GM13977 (cell line): Measurements from ENCODE around the gene TRIM42.

Experiments used
- DNase-seq: peaks from one replicate; pipeline ENCODE4 v3.0.0; 2012; ENCODE audit warnings: low spot score
- CTCF ChIP-seq: IDR thresholded peaks from 2 replicates; pipeline ENCODE4 v1.5.1; 2012; ENCODE audit warnings: mild to moderate bottlenecking, control low read depth; ENCODE audit not compliant: insufficient read depth; ENCODE audit errors: extremely low read depth, missing control alignments
- in situ Hi-C: fragments of 300-500 bp; cut with MboI; formaldehyde crosslinking; loops from one replicate; pipeline ENCODE4 v1.12.0; 2022; ENCODE audit warnings: low sequenced_read_pairs, low pct_unique_long_range_greater_than_20kb, mixed read lengths, inconsistent platforms; ENCODE audit not compliant: unreplicated experiment

The TRIM42 gene

DNA sequence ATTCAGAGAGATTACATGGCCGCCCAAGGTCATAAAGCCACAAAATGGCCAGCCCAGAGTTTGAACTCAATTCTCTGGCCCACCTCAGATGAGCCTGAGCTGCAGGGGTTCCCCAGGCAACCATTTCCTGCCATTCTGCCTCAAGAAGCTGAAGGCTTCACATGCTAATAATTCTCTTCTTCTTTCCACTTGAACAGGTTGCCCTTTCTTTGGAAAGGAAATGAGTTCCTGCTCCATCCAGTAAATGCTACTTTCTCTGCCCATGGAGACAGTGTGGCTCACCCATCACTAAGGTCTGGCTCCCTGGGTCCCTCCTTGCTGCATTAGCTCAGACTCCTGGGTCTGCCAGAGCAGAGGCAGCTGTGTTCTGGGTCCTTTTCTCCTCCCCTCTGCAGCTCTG lies 48.2 kb downstream of the TRIM42 start:
- in situ Hi-C loops: no loop called here
- no peak for TF ChIP-seq CTCF
- no peak for DNase-seq

DNA sequence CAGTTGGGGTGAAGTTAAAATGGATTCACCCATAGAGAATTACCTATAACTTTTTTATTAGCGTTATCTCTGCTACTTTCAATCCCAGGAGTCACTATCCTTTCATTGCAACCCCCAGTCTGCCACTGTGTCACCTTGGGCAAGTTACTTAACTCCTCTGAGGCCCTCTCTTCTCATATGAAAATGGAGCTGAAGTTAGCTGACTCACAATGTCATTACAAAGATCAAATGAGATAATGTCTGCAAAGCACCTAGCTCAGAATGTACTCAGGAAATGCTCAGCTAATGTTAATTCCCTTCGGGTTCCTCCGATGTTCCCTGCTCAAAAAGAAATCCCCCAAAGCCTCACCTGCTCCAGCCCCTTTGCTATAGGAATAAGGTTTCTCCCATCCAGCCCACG lies 50.0 kb downstream of the TRIM42 start:
- DNase-seq: no peak
- in situ Hi-C loops: no loop called here
- TF ChIP-seq CTCF: no peak

DNA sequence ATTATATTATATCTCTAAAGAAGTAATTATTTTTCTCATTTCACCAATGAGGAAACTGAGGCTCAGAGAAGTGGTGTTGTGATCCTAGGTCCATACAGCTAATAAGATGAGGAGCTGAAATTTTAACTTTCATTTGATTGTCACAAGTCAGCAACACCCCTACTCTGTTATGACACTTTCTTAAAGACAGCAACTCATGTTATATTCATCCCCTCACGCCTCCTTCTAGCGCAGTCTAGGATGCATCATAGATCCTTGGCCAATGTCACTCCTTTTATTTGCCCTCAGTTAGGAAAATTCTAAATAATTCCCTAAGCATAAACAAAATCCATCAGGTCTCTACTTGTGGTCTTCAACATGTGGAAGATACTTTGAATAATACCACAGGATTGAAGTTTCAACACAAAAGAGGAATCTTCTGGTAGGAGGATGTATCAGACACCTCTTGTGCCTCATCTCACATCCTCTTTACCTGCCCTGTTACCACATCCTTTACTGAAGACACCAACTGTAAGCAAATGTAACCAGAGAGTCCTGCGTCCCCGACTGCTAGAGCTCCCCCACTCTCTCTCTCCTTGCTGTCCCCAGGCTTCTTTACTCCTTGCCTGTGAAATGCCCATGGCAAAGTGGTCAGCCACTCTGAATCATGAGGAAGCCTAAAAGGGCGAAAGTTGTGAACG lies 53.7 kb downstream of the TRIM42 start:
- in situ Hi-C loops: no loop called here
- TF ChIP-seq CTCF: no peak
- no peak for DNase-seq

DNA sequence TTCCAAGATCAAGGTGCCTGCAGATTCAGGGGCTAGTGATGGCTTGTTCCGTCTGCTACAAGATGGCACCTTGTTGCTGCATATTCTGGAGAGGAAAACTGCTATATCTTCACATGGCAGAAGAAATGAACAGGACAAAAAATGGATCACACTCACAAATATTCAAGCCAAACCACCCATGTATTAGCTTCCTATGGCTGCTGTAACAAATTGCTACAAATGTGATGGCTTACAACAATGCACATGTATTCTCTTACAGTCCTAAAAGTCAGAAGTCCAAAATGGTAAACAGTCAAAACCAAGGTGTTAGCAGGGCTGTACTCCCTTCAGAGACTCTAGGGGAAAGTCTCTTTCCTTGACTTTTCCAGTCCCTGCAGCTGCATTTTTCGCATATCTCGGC lies 55.8 kb downstream of the TRIM42 start:
- in situ Hi-C loops: no loop called here
- no peak for DNase-seq
- TF ChIP-seq CTCF: no peak

DNA sequence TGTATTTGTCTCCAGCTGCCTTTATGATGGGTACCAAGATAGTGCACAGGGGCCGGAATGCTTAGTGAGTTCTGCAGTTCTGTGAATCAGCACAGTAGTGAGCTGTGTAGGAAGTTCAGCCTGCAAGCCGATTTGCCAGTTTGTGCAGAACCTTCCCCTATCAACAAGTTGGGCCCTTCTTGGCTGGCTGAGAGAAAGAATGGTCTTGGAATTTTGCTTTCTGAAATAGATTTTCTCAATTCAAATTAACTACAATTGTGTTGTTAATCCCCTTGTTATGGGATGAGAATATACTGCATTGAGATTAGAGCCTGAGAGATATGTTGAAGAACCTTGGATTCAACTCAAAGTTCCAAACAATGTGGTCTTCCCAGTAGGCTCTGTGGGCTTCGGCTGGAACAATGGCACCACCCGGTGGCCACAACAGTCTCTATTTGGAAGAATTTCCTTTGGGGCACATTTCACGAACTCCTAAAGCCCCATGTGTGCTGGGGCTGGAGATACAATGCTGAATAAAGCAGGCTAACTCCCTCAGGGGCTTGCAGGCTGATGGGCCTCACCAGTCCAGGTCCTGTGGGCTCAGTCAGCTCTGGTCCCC lies 59.1 kb downstream of the TRIM42 start:
- in situ Hi-C loops: no loop called here
- TF ChIP-seq CTCF: peak; percentile 63
- DNase-seq: peak; percentile 23

DNA sequence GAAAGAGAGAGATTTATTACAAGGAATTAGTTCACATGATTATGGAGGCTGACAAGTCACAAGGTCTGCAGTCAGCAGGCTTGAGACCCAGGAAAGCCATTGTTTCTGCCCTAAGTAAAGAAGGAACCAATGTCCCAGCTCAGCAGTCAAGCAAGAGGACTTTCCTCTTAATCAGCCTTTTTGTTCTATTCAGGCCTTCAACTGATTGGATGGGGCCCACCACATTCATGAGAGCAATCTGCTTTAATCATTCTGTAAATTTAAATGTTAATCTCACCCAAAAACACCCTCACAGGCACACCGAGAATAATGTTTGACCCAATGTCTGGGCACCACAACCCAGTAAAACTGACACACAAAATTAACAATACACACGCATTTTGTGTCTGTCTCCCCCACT lies 64.3 kb downstream of the TRIM42 start:
- DNase-seq: no peak
- no peak for TF ChIP-seq CTCF
- in situ Hi-C loops: no loop called here
